PC-3 (cell line): ENCODE measurements around the gene CHST11.

Experiments used
- EZH2 ChIP-seq: fragments of 300-600 bp; sonication (generic); IDR thresholded peaks from one replicate; pipeline ENCODE4 v1.6.1; 2017; ENCODE audit warnings: antibody characterized with exemption, mild to moderate bottlenecking, low read length; ENCODE audit not compliant: unreplicated experiment
- EZH2phosphoT487 ChIP-seq: fragments of 300-600 bp; sonication (generic); IDR thresholded peaks from 2 replicates; pipeline ENCODE4 v1.6.1; 2018; ENCODE audit warnings: mild to moderate bottlenecking, antibody characterized with exemption, low read length, borderline replicate concordance
- TF ChIP-seq, protein P1 (sequence below): fragments of 300-600 bp; sonication (generic); conservative IDR thresholded peaks from 2 replicates; pipeline ENCODE4 v1.5.1; 2017; ENCODE audit warnings: antibody characterized with exemption, low read depth, mild to moderate bottlenecking, low read length

DNA sequence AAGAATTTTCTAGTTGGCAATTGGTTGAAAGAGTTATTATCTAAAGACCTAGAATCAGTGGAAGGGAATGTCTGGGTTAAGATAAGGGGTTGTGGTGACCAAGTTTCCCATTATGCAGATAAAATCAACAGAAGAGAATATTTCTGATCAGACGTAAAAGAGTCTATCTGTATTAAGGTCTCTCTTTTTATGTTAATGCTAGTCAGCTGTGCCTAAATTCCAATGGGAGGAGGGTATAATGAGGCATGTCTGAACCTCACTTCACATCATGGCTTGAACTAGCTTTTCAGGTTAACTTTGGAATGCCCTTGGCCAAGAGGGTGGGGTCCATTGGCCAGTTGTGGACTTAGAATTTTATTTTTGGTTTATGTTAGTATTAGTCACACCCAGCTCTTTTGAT lies 34.3 kb upstream of the CHST11 start:
- TF ChIP-seq, protein P1, sequence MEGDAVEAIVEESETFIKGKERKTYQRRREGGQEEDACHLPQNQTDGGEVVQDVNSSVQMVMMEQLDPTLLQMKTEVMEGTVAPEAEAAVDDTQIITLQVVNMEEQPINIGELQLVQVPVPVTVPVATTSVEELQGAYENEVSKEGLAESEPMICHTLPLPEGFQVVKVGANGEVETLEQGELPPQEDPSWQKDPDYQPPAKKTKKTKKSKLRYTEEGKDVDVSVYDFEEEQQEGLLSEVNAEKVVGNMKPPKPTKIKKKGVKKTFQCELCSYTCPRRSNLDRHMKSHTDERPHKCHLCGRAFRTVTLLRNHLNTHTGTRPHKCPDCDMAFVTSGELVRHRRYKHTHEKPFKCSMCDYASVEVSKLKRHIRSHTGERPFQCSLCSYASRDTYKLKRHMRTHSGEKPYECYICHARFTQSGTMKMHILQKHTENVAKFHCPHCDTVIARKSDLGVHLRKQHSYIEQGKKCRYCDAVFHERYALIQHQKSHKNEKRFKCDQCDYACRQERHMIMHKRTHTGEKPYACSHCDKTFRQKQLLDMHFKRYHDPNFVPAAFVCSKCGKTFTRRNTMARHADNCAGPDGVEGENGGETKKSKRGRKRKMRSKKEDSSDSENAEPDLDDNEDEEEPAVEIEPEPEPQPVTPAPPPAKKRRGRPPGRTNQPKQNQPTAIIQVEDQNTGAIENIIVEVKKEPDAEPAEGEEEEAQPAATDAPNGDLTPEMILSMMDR, result no peak
- no peak for TF ChIP-seq EZH2
- no peak for TF ChIP-seq EZH2phosphoT487
